GM19372 (cell line): ENCODE results near the gene FGF12.
"Not testable (repeated sequence)": the region's sequence is repeated elsewhere in the genome, so short reads cannot be mapped to it uniquely, and the experiment has no call there.

Source experiments
- ATAC-seq: cut with Tn5 transposase; IDR thresholded peaks from one replicate; pipeline ENCODE4 v1.9.1; 2021; ENCODE audit warnings: mild to moderate bottlenecking, low read depth, moderate library complexity; ENCODE audit not compliant: unreplicated experiment

Gene FGF12

GRCh38 chr3:192607798-192608197 is 119.5 kb downstream of the FGF12 start:
- ATAC-seq: no peak

- ATAC-seq: no peak
These were observed 129.4 kb downstream of the FGF12 start for GRCh38 chr3:192597913-192598312.

GRCh38 chr3:192597506-192597905 is 129.8 kb downstream of the FGF12 start:
- no peak for ATAC-seq

GRCh38 chr3:192578729-192579128 is 148.6 kb downstream of the FGF12 start:
- no peak for ATAC-seq

- no peak for ATAC-seq
These were observed 149.5 kb downstream of the FGF12 start for GRCh38 chr3:192577811-192578210.

- ATAC-seq: no peak
These were observed 150.1 kb downstream of the FGF12 start for GRCh38 chr3:192577271-192577670.

GRCh38 chr3:192576704-192577103 is 150.6 kb downstream of the FGF12 start:
- ATAC-seq: not testable (repeated sequence)

GRCh38 chr3:192575879-192576506 is 151.3 kb downstream of the FGF12 start:
- no peak for ATAC-seq

- no peak for ATAC-seq
These were observed 154.1 kb downstream of the FGF12 start for GRCh38 chr3:192573240-192573639.

GRCh38 chr3:192570821-192571791 is 156.2 kb downstream of the FGF12 start:
- no peak for ATAC-seq

- no peak for ATAC-seq
These were observed 157.0 kb downstream of the FGF12 start for GRCh38 chr3:192570315-192570714.

- peak; percentile 73 for ATAC-seq
These were observed 160.5 kb downstream of the FGF12 start for GRCh38 chr3:192566706-192567290.

GRCh38 chr3:192564611-192565010 is 162.7 kb downstream of the FGF12 start:
- ATAC-seq: no peak

GRCh38 chr3:192563417-192563816 is 163.9 kb downstream of the FGF12 start:
- ATAC-seq: no peak

GRCh38 chr3:192553707-192554106 is 173.6 kb downstream of the FGF12 start:
- ATAC-seq: no peak

- ATAC-seq: no peak
These were observed 177.0 kb downstream of the FGF12 start for GRCh38 chr3:192550356-192550755.

GRCh38 chr3:192545333-192545732 is 182.0 kb downstream of the FGF12 start:
- ATAC-seq: no peak

GRCh38 chr3:192543163-192543562 is 184.2 kb downstream of the FGF12 start:
- ATAC-seq: no peak

- no peak for ATAC-seq
These were observed 210.5 kb downstream of the FGF12 start for GRCh38 chr3:192516820-192517219.

GRCh38 chr3:192515664-192516045 is 211.7 kb downstream of the FGF12 start:
- ATAC-seq: no peak
